Immature natural killer cell (primary cell): ENCODE results near the gene SLC2A5. TPM values are rescaled to one million over a fixed set of nuclear protein-coding genes. Genes with fewer than 3 reads are reported as not detected.

ENCODE experiments used
- DNase-seq, 3 donors: peaks; one replicate each; pipeline ENCODE4 v3.0.0; 2022; ENCODE audit warnings: mixed read lengths in 1 of 3
- H3K27ac Mint-ChIP-seq, 6 donors: one replicate each; pipeline ENCODE4 v1.8.0; 2020; ENCODE audit warnings: mixed read lengths in 6 of 6, mild to moderate bottlenecking in 5 of 6, inconsistent platforms in 4 of 6, moderate library complexity in 3 of 6
- H3K27me3 Mint-ChIP-seq, 3 donors: one replicate each; pipeline ENCODE4 v1.8.0; 2020 to 2021; ENCODE audit warnings: low read depth in 3 of 3, mild to moderate bottlenecking in 3 of 3, mixed read lengths in 3 of 3, moderate library complexity in 3 of 3, inconsistent platforms in 1 of 3
- H3K36me3 Mint-ChIP-seq, 3 donors: one replicate each; pipeline ENCODE4 v1.8.0; 2020; ENCODE audit warnings: mixed read lengths in 3 of 3, inconsistent platforms in 2 of 3, mild to moderate bottlenecking in 2 of 3
- H3K4me1 Mint-ChIP-seq, 2 donors: one replicate each; pipeline ENCODE4 v1.8.0; 2020; ENCODE audit warnings: inconsistent platforms in 2 of 2, mild to moderate bottlenecking in 2 of 2, mixed read lengths in 2 of 2, moderate library complexity in 1 of 2
- H3K4me3 Mint-ChIP-seq, 5 donors: one replicate each; pipeline ENCODE4 v1.8.0; 2020; ENCODE audit warnings: mild to moderate bottlenecking in 5 of 5, mixed read lengths in 5 of 5, inconsistent platforms in 3 of 5, moderate library complexity in 3 of 5
- H3K9me3 Mint-ChIP-seq, 6 donors: one replicate each; pipeline ENCODE4 v1.8.0; 2020; ENCODE audit warnings: mild to moderate bottlenecking in 6 of 6, mixed read lengths in 6 of 6, inconsistent platforms in 4 of 6, moderate library complexity in 3 of 6
- polyA plus RNA-seq, 3 donors: library from polyadenylated mRNA; unstranded; fragments of 300-500 nt; fragmentation: Illumina TruSeq; gene quantifications; one replicate each; pipeline ENCODE4 v1.2.3, GENCODE V29; 2021

SLC2A5 gene
- polyA plus RNA-seq, 3 donors from 2014 or later = 0.07 TPM; not detected in 2

DNA sequence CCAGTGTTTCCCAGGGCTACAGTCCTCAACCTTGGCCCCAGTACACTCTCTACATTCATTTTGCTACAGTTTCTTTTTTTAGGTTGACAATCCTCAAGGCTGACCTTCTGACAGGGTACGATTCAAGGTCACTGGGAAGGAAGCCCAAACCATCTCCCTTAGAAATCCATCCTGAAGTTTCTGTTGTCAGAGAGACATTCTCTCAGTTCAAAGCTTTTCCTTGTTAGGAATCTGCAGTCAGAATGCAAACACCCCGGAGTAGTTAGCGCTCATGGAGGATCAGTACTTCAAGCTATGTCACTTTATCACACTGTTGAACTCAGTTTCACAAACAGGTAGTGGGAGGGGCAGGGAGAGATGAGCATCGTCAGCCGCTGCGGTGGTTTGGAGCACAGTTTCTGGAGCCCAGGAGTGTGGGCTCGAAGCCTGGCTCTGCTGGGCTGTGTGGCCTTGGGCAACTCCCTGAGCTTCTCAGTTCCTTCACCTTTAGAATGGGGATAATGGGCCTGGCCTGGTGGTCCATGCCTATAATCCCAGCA lies 4.2 kb downstream of the SLC2A5 start:
- no peaks in the 10 kb centered on the region for H3K36me3 Mint-ChIP-seq
- no peaks in the 10 kb centered on the region for H3K9me3 Mint-ChIP-seq
- peaks cover 0 to 4% (median 4%) of the 10 kb centered on the region in 3 donors for H3K27me3 Mint-ChIP-seq
- no peak overlapping the region for H3K4me3 Mint-ChIP-seq
- DNase-seq = no peak
- no peak overlapping the region for H3K27ac Mint-ChIP-seq
- H3K4me1 Mint-ChIP-seq = no peaks in the 10 kb centered on the region

DNA sequence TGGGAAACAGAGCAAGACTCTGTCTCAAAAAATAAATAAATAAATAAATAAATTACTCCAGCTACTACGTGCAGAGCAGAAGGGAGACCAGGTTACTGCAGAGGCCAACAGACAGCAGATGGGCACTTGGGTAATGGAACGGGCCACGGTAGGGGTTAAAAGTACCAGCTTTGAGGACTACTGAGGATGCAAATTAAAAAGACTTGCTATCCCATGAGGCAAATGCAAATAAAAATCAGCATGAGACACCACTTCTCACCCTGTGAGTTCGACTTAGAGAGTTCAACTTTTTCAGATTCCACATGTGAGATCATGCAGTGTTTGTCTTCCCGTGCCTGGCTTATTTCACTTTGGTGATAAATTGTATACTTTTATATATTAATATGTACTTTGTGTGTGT lies 6.6 kb downstream of the SLC2A5 start:
- H3K36me3 Mint-ChIP-seq = no peaks in the 10 kb centered on the region
- H3K27ac Mint-ChIP-seq = no peak overlapping the region
- no peaks in the 10 kb centered on the region for H3K9me3 Mint-ChIP-seq
- H3K4me3 Mint-ChIP-seq = no peak overlapping the region
- no peak for DNase-seq
- no peaks in the 10 kb centered on the region for H3K4me1 Mint-ChIP-seq
- peaks cover 0 to 4% (median 4%) of the 10 kb centered on the region in 3 donors for H3K27me3 Mint-ChIP-seq

DNA sequence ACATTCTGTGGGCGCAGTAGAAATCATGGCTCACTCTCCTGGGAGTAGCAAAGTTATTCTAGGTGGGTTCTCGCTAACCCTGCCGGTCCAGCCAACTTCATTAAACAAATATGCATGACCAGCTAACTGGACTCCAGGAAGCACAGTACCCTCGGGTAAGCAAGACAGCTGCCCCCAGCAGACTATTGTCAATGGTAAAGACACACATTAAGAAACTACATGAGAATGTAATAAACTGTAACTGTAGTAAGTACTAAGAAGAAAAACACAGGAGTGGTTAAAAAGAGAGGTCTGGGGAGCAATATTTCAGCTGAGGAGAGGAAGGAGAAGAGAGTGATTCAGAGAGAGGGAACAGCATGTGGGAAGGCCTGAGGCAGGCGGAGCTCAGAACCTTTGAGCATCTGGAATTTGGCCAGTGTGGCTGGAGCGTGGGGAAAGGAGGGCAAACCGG lies 7.4 kb downstream of the SLC2A5 start:
- Mint-ChIP-seq H3K36me3 (no peaks in the 10 kb centered on the region), H3K9me3 (no peaks in the 10 kb centered on the region), H3K27me3 (peaks cover 0 to 4% (median 4%) of the 10 kb centered on the region in 3 donors), H3K27ac (no peak overlapping the region), H3K4me3 (no peak overlapping the region), H3K4me1 (no peaks in the 10 kb centered on the region)
- no peak for DNase-seq

DNA sequence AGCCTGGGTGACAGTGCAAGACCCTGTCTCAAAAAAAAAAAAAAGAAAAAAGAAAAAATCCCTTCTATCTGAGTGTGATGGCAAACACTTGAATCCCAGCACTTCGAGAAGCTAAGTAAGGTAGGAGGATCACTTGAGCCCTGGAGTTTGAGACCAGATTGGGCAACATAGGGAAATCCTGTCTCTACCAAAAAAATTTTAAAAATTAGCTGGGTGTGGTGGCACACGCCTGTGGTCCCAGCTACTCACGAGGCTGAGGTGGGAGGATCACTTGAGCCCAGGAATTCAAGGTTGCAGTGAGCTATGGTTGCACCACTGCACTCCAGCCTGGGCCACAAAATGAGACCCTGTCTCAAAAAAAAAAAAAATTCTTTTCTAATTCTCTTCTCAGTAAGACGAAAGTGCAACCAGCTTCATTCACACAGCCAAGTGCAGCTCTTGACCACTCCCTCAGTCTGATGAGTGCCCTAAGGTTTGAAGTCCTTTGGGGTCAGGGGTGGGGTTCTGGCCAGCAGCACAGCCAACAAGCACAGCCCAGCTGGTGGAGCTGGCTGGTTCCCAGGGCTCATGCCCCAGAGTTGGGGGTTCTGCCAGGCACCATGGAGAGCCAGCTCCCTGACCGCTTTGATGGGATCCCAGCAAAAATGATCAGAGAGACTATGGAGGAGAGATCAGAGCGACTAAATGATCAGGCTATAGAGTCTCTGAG lies 8.0 kb downstream of the SLC2A5 start:
- H3K4me3 Mint-ChIP-seq = no peak overlapping the region
- H3K4me1 Mint-ChIP-seq = no peaks in the 10 kb centered on the region

DNA sequence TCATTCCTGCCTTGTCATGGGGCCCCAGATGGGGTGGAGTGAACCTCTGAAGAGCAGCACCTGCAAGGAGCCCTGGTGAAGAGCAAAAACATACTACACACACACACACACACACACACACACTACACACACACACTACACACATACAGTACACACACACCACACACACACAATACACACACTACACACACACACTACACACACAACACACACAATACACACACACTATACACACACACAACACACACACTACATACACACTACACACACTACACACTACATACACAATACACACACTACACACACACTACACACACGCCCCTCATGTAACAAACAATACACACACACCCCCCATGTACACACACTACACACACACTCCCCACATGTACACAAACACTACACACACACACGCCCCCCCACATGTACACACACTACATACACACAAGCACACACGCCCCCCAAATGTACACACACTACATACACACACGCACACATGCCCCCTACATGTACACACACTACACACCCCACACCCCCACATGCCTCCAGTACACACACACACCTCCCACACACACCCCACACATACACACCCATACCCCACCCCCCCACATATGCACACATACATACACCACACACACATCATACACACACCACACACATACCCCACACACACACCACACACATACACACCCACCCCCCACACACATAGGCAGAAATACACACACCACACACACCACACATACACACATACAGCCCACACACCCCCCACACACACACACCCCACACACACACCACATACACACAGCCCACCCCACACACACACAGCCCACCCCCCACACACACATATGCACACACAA lies 9.3 kb downstream of the SLC2A5 start:
- no peaks in the 10 kb centered on the region for H3K4me1 Mint-ChIP-seq
- DNase-seq = no peak
- peaks cover 0 to 4% (median 4%) of the 10 kb centered on the region in 3 donors for H3K27me3 Mint-ChIP-seq
- H3K27ac Mint-ChIP-seq = no peak overlapping the region
- H3K36me3 Mint-ChIP-seq = no peaks in the 10 kb centered on the region
- no peak overlapping the region for H3K4me3 Mint-ChIP-seq
- no peaks in the 10 kb centered on the region for H3K9me3 Mint-ChIP-seq

More for the DNA sequence above, 8.0 kb downstream of the SLC2A5 start:
- Mint-ChIP-seq H3K9me3 (no peaks in the 10 kb centered on the region), H3K27ac (no peak overlapping the region), H3K36me3 (no peaks in the 10 kb centered on the region), H3K27me3 (peaks cover 0 to 4% (median 4%) of the 10 kb centered on the region in 3 donors)
- DNase-seq = no peak

DNA sequence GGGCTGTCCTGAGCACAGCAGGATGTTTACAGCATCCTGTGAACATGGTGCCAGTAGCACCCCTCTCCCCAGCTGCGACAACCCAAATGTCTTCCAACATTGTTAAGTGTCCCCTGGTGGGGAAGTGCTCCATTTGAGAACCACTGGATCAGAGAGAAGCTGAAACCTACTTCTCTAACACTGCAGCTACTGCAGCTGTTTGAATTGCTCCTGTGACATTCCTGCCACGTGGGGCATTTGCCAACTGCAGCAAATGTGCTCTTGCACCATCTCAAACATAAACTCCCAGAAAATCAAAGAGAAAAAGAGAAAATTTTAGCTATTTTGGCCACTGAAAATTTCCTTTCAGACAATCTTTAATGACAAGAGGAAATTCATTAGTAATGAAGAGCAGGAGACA lies 11.0 kb downstream of the SLC2A5 start:
- Mint-ChIP-seq H3K27ac (no peak overlapping the region), H3K4me1 (no peaks in the 10 kb centered on the region), H3K4me3 (no peak overlapping the region), H3K9me3 (no peaks in the 10 kb centered on the region), H3K27me3 (peaks cover 2 to 4% (median 2%) of the 10 kb centered on the region in 3 donors), H3K36me3 (no peaks in the 10 kb centered on the region)
- no peak for DNase-seq

DNA sequence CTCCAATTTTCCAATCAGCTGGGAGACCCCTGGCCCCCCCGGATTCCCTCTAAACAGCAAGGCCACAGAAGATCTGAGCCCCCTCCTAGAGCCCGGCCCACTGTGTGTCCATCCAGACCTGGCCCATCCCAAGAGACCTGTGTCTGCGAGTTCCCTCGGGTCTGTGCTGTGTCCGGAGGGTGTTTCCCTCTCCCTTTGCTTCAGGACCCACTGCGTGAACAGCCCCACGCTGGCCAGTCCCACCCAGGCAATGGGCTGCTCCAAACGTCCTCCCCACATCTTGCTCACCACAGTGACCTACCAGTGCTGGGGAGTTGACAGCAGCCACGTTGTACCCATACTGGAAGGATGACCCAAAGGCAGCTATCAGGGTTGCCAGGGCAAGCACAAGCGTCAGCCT lies 11.6 kb downstream of the SLC2A5 start:
- Mint-ChIP-seq H3K9me3 (no peaks in the 10 kb centered on the region), H3K36me3 (no peaks in the 10 kb centered on the region), H3K4me3 (no peak overlapping the region), H3K27ac (no peak overlapping the region), H3K27me3 (peaks cover 2 to 4% (median 2%) of the 10 kb centered on the region in 3 donors), H3K4me1 (no peaks in the 10 kb centered on the region)
- no peak for DNase-seq

DNA sequence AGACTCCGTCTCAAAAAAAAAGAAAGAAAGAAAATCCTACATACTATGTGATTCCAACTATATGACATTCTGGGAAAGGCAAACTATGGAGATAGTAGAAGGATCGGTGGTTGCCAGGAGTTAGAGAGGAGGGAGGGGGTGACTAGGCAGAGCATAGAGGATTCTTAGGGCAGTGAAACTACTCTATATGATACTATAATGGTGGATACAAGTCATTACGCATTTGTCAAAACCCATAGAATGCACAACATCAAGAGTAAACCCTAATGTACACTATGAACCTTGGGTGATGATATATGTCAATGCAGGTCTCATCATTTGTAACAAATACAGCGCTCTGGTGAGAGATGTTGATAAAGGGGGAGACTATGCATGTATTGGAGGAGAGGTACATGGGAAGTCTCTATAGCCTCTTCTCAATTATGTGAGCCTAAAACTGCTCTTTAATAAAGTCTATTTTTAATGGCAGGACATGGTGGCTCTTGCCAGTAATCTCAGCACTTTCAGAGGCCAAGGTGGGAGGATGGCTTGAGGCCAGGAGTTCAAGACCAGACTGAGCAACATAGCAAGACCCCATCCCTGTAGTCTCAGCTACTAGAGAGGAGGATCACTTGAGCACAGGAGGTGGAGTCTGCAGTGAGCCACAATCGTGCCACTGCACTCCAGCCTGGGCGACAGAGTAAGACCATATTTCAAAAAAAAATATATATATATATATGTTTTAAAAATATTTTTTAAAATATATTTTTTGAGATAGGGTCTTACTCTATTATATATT lies 17.0 kb downstream of the SLC2A5 start:
- H3K27me3 Mint-ChIP-seq = peaks cover 2% of the 10 kb centered on the region in 3 donors
- no peaks in the 10 kb centered on the region for H3K4me1 Mint-ChIP-seq
- no peaks in the 10 kb centered on the region for H3K36me3 Mint-ChIP-seq
- H3K27ac Mint-ChIP-seq = no peak overlapping the region
- no peak overlapping the region for H3K4me3 Mint-ChIP-seq
- H3K9me3 Mint-ChIP-seq = no peaks in the 10 kb centered on the region
- DNase-seq = no peak

DNA sequence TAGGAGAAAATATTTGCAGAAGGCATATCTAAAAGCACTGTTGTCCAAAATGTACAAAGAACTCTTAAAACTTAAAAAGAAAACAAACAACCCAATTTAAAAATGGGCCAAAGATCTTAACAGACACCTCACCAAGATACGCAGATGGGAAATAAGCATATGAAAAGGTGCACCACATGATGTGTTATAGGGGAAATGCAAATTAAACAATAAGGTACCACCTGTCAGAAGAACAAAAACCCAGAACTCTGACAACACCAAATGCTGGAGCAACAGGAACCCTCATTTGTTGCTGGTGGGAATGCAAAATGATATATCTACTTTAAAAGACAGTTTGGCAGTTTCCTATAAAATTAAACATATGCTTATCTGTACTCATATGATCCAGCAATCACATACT lies 18.1 kb downstream of the SLC2A5 start:
- Mint-ChIP-seq H3K9me3 (no peaks in the 10 kb centered on the region), H3K4me3 (no peak overlapping the region), H3K27ac (no peak overlapping the region), H3K27me3 (peaks cover 2% of the 10 kb centered on the region in 3 donors), H3K36me3 (no peaks in the 10 kb centered on the region), H3K4me1 (no peaks in the 10 kb centered on the region)
- DNase-seq = no peak

DNA sequence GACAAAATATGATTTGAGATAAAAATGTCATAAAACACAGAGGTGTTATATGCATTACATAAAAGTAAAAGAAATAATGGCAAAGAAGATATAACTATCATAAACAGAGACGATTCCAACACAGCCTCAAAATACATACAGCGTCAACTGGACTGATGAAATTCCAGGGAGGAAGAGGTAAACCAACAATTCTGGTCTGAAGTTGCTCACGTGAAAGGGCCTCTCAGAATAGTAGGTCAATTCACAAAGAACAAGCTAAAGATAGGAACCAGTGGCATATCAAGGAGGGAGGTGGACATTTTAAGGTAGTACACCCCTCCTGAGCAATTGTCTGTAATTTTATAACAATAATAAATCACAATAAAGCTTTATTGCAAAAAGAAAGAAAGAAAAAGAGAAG lies 18.6 kb downstream of the SLC2A5 start:
- H3K27me3 Mint-ChIP-seq = peaks cover 2% of the 10 kb centered on the region in 3 donors
- no peaks in the 10 kb centered on the region for H3K36me3 Mint-ChIP-seq
- H3K4me1 Mint-ChIP-seq = no peaks in the 10 kb centered on the region
- DNase-seq = no peak
- H3K27ac Mint-ChIP-seq = no peak overlapping the region
- H3K9me3 Mint-ChIP-seq = no peaks in the 10 kb centered on the region
- no peak overlapping the region for H3K4me3 Mint-ChIP-seq

DNA sequence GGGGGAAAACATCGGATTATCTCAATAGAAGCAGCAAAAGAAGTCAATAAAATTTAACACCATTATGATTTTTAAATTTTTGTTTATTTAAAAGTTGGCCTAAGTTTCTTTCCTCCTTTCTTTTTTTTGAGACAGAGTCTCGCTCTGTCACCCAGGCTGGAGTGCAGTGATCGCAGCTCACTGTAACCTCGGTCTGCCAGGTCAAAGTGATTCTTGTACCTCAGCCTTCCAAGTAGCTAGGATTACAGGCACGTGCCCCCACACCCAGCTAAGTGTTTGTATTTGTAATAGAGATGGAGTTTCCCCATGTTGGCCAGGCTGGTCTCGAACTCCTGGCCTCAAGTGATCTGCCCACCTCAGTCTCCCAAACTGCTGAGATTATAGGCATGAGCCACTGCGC lies 20.9 kb downstream of the SLC2A5 start:
- Mint-ChIP-seq H3K36me3 (no peaks in the 10 kb centered on the region), H3K27me3 (peaks cover 0 to 2% (median 2%) of the 10 kb centered on the region in 3 donors), H3K4me3 (no peak overlapping the region), H3K4me1 (no peaks in the 10 kb centered on the region), H3K9me3 (no peaks in the 10 kb centered on the region), H3K27ac (no peak overlapping the region)
- DNase-seq = no peak

DNA sequence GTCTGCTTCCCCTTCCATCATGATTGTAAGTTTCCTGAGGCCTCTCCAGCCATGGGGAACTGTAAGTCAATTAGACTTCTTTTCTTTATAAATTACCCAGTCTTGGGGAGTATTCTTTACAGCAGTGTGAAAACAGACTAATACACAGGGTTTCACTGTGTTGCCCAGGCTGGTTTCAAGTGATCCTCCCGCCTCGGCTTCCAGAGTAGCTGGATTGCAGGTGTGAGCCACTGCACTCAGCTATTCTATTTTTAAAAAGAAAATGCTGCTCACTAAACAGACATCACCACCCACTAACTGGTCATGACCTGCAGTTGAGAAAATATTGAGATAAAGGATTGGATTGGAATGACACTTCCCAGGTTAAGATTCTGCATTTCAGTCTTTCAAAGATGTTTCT lies 22.4 kb downstream of the SLC2A5 start:
- no peaks in the 10 kb centered on the region for H3K9me3 Mint-ChIP-seq
- no peak overlapping the region for H3K4me3 Mint-ChIP-seq
- H3K27me3 Mint-ChIP-seq = peaks cover 0 to 2% (median 0%) of the 10 kb centered on the region in 3 donors
- H3K4me1 Mint-ChIP-seq = no peaks in the 10 kb centered on the region
- no peak for DNase-seq
- no peaks in the 10 kb centered on the region for H3K36me3 Mint-ChIP-seq
- H3K27ac Mint-ChIP-seq = no peak overlapping the region

DNA sequence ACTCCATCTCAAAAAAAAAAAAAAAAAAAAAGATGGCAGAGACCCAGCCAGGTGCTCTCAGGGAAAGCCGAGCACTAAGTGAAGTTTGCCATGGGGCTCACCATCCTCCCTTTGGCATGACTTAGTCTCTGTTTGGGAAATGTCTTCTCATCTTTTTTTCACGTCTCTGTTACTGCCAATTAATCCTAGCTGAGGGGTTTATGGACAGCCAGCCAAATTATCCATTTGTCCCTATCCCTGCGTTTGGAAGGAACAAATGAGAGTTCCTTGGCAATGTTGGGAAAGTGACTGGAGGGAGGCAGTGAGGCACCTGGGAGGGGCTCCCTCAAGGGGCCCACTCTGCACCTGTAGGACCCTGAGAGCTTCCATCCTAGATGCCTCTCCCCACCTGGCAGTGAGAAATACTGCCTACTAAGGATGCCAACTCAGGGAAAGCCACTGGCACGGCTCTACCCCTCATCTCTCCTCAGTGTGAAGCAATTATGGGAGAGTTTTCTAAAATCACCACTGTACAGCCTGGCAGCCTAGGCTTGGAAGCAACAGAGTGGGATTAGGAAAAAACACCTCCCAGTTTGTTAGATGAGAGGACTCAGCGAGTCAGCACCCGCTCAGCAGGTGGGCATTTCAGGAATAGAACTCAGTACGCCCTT lies 23.4 kb downstream of the SLC2A5 start:
- no peak for DNase-seq
- H3K4me1 Mint-ChIP-seq = no peaks in the 10 kb centered on the region
- no peak overlapping the region for H3K4me3 Mint-ChIP-seq
- no peaks in the 10 kb centered on the region for H3K36me3 Mint-ChIP-seq
- H3K27me3 Mint-ChIP-seq = peaks cover 0 to 2% (median 0%) of the 10 kb centered on the region in 3 donors
- no peak overlapping the region for H3K27ac Mint-ChIP-seq
- H3K9me3 Mint-ChIP-seq = no peaks in the 10 kb centered on the region
